ENCODE results near the gene H2AZ2.

GRCh38 chr7:44784364-44784763, 63.5 kb downstream of the H2AZ2 start:
- TF ChIP-seq LEF1 (IDR thresholded peaks at IDR 0.05; ENCODE audit: borderline replicate concordance) (no peak), FOXA1 (IDR thresholded peaks at IDR 0.05) (no peak), SP1 (IDR thresholded peaks at IDR 0.05) (no peak), ARNT (IDR thresholded peaks at IDR 0.05) (no peak), L3MBTL2 (conservative IDR thresholded peaks at IDR 0.05) (no peak), SUZ12 (IDR thresholded peaks at IDR 0.05) (no peak)

Data from HEK293T (cell line).